GM18520 (cell line): Measurements from ENCODE around the gene NUCB1.
"Not testable (repeated sequence)": the region's sequence is repeated elsewhere in the genome, so short reads cannot be mapped to it uniquely, and the experiment has no call there.

Experiments used
- ATAC-seq: cut with Tn5 transposase; IDR thresholded peaks from one replicate; pipeline ENCODE4 v1.9.1; 2021; ENCODE audit not compliant: unreplicated experiment

NUCB1 gene

DNA sequence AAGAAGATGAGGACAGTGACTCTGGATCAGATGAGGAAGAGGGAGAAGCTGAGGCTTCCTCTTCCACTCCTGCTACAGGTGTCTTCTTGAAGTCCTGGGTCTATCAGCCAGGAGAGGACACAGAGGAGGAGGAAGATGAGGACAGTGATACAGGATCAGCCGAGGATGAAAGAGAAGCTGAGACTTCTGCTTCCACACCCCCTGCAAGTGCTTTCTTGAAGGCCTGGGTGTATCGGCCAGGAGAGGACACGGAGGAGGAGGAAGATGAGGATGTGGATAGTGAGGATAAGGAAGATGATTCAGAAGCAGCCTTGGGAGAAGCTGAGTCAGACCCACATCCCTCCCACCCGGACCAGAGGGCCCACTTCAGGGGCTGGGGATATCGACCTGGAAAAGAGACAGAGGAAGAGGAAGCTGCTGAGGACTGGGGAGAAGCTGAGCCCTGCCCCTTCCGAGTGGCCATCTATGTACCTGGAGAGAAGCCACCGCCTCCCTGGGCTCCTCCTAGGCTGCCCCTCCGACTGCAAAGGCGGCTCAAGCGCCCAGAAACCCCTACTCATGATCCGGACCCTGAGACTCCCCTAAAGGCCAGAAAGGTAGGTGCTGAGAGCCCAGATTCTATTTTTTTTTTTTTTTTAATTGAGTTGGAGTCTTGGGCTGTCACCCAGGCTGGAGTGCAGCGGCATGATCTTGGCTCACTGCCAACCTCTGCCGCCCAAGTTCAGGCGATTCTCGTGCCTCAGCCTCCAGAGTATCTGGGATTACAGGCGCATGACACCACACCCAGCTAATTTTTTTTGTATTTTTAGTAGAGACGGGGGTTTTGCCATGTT, 25.6 kb upstream of the NUCB1 start:
- ATAC-seq = no peak

DNA sequence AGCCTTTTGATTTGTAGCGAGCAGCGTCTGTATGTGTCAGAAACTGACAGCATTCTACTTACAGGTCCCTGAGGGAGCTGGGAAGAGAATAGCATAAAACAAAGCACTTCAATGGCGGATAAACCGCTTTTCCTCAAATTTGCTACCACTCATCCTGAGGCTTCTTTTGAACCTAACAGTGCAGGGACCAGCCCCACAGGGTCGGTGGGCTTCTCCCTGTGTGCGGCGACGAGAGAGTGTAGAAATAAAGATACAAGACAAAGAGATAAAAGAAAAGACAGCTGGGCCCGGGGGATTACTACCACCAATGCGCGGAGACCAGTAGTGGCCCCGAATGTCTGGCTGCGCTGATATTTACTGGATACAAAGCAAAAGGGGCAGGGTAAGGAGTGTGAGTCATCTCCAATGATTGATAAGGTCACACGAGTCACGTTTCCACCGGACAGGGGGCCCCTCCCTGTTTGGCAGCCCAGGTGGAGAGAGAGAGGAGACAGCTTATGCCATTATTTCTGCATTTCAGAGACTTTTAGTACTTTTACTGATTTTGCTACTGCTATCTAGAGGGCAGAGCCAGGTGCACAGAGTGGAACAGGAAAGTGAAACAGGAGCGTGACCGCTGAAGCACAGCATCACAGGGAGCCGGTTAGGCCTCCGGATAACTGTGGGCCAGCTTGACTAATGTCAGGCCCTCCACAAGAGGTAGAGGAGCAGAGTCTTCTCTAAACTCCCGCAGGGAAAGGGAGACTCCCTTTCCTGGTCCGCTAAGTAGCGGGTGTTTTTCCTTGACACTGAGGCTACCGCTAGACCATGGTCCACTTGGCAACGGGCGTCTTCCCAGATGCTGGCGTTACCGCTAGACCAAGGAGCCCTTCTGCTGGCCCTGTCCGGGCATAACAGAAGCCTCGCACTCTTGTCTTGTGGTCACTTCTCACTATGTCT, 23.8 kb upstream of the NUCB1 start:
- ATAC-seq = not testable (repeated sequence)

DNA sequence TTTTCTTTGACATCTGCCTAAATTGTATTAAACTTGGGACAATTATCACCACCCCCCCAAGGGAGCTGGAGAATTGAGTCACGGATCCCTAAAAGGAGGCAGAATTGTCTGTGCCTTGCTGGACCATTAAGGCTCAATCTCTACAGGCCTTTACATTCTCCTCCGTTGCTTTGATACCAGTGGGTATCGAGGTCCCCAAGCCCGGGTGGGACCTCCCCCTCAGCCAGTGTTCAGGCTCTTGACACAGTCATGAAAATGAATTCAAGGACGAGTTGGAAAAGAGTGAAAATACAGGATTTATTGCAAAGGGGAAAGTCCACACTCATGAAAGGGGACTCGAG, 22.3 kb upstream of the NUCB1 start:
- ATAC-seq = no peak

DNA sequence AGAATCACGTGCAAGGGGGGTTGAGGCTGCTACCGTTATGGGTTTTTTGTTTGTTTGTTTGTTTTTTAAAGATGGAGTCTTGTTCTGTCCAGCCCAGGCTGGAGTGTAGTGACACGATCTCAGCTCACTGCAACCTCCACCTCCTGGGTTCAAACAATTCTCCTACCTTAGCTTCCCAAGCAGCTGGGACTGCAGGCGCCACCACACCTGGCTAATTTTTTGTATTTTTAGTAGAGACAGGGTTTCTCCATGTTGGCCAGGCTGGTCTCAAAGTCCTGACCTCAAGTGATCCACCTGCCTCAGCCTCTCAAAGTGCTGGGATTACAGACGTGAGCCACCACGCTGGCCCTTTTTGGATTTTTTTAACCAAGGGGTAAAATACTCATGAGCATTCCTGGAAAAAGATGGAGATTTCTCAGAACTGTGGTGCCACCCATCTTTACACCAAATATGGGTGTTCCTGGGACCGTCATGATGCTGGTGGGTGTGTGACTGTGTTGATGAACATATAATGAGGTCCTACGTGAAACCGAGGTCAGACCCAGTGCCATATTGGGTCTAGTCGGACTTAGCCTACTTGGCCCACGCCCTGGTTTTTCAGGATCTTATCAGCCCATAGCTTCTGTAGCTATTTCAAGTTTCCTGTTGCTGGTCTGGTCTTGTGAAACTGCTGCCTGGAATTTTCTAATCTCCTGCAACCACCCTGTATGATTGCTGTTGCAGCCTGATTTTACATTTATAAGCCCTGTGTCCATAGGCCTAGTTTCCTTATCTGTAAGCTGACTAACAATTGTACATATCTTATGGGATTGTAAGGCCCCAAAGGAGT, 21.7 kb upstream of the NUCB1 start:
- no peak for ATAC-seq

DNA sequence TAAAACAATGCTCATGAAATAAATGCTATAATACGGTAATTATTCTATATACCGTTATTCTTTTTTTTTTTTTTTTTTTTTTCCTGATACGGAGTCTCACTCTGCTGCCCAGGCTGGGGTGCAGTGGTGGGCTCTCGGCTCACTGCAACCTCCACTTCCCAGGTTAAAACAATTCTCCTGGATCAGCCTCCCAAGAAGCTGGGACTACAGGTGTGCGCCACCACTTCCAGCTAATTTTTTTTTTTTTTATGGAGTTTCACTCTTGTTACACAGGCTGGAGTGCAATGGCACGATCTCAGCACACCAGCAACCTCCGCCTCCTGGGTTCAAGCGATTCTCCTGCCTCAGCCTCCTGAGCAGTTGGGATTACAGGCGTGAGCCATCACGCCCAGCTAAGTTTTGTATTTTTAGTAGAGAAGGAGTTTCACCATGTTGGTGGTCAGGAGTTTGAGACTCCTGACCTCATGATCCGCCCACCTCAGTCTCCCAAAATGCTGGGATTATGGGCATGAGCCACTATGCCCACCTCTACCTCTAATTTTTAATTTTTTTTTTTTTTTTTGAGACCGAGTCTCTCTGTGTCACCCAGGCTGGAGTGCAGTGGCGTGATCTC, 21.0 kb upstream of the NUCB1 start:
- no peak for ATAC-seq

DNA sequence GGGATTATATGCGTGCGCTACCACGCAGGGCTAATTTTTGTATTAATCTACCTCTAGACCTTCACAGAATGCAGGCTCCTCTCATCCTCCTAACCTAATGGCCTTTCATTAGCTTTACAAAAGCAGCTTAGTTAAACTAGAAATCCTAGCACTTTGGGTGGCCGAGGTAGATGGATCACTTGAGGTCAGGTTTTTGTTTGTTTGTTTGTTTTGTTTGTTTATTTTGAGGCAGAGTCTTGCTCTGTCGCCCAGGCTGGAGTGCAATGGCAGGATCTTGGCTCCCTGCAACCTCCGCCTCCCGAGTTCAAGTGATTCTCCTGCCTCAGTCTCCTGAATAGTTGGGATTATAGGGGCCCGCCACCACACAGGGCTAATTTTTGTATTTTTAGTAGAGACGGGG, 20.4 kb upstream of the NUCB1 start:
- not testable (repeated sequence) for ATAC-seq

DNA sequence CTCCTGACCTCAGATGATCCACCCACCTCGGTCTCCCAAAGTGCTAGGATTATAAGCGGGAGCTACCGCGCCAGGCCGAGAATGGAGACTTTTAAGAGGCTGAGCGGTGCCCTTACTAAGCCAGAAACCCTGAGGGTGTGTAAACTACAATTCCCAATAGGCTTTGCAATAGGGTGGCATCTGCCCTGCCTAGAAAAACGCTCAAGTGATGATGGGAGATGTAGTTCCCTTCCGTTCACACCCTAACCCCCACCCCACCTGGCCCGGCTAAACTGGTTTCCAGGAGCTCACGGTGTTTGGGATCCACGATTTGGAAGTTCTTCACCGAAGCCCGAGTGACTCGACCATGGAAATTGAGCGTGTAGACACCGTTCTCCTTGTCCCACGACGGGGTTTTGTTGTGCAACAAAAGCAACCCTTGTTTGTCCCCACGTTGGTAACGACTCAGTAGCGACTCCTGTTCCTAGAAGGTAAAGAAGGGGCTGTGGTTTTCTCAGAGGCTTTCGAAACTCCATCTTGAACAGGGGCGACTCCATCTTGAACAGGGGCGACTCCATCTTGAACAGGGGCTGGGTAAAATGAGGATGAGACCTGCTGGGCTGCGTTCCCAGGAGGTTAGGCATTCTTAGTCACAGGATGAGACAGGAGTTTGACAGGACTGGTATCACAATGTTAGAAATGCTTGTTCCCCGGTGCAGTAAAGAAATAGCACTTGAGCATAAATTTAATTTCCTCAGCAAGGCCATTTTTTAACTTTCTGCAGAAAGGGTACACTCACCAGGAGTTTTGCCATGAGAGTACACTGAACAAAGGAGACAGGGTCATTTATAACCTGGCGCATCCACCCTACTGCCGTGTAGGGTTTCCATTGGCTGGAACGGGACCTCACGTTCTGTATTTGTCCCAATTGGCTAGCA, 18.1 kb upstream of the NUCB1 start:
- ATAC-seq = no peak

DNA sequence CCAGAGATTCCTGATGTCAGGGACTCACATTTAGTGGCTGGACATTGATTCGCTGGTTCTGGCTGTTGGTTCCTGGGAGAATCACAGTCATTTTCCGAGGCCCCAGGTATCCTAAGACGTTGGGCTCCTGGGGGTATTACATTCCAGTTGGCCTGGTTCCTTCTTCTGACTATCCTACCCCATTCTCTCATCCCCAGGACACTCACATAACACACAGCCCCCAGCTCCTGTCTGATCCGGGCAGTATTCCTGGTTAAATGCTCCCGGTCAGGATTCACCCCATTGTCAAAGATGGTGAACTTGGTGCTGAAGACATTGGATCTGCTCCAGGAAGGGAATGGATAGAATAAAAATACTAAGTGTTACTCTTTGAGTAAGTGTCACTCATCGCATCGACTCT, 16.4 kb upstream of the NUCB1 start:
- no peak for ATAC-seq

DNA sequence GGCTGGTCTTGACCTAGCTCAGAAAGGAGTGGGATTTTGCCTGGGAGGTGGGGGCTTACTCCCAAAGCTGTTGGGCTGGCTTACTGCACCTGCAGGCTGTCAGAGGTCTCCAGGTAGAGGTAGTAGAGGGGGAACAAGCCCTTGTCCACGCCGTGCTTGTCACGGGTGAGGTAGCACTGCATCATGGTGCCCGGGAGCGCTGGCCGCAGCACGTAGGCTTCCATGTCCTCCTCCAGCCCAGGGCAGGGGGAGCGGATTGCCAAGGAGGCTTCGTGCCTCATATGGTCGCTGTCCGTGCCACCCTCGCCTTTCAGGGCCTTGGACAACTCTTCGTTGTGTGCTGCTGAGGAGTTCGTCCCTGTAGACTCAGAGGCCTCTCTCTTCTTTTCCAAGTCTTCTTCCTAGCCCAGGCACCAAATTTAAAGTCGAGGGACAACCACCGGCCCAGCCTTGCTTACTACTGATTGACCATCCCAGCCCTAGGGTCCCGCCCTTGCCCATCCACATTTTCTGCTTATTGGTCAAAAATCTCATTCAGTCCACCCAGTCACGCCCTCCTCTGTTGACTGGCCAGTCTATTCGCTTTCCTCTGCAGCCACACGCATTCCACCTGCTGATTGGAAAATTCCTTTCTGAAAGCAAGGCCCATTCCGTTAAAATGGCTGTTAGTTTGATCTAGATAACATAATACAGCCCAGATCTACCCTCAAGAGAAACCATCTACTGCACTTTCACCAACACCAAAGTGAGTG, 12.1 kb upstream of the NUCB1 start:
- ATAC-seq = no peak

DNA sequence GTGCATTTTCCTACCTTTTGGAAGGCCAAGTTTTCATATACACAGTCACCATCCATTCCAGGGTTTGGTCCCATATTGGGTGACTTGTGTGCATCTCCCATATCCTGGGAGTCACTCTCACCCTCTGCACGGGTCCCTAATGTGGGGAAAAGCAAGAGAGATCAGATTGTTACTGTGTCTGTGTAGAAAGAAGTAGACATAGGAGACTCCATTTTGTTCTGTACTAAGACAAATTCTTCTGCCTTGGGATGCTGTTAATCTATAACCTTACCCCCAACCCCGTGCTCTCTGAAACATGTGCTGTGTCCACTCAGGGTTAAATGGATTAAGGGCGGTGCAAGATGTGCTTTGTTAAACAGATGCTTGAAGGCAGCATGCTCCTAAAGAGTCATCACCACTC, 10.6 kb upstream of the NUCB1 start:
- ATAC-seq = not testable (repeated sequence)

DNA sequence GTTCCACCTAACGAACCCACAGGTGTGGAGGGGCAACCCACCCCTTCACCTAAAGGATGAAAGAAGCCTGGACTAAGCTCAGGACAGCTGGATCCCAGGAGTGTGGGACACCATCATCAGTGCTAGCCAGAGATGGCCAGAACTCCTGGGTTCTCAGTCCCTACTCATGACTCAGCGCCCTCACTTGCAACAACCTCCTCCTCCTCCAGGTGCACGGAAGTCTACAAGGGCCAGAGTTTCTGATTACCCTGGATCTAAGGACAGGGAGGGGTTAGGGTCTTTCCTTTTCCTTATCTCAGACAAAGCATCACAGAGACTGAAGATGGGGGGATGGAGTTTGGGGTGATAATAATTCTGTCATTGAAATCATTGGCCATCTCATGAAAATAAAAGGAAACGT, 9.6 kb upstream of the NUCB1 start:
- no peak for ATAC-seq

DNA sequence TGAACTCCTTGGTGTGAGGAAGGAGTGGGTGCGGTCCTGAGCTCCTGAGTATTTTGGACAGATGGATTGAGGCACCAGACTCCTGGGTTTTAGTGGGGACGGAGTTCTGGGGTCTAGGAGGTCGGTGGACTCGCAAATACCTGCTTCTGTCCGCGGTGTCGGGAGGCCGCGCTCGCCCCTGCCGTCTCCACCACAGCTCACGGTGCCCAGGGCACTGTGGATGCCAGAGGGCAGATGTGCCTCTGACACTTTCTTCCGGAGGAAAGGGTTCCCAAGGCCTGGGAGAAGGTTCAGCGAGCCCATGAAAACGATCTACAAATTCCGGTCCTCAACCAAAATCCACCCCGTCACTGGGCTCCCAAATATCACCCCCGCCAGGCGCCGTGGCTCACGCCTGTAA, 4.9 kb upstream of the NUCB1 start:
- ATAC-seq = no peak

DNA sequence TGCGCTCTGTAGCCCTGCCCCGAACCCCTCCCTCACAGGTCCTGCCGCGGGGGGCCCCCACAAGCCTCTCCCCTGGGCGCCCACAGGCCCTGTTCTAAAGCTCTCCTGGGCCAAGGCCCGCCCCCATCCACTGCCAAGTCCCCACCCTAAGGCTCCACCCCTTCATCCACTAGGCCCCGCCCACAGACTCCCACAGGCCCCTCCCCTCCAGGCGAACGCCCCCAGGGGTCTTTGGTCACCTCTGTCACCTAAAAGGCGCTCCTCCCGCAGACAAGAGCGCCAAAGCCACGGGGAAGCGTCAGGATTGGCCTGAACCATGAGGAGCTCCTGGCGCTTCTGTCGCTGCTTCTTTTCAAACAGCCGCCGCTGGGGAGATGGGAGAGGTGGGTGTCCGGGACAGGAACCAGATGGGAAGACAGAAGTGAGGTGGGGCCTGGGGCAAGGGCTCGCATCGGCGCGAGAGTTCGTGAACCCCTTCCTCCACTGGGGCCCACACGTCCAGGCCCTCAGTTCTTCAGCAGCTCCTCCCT, 3.9 kb upstream of the NUCB1 start:
- ATAC-seq = no peak

DNA sequence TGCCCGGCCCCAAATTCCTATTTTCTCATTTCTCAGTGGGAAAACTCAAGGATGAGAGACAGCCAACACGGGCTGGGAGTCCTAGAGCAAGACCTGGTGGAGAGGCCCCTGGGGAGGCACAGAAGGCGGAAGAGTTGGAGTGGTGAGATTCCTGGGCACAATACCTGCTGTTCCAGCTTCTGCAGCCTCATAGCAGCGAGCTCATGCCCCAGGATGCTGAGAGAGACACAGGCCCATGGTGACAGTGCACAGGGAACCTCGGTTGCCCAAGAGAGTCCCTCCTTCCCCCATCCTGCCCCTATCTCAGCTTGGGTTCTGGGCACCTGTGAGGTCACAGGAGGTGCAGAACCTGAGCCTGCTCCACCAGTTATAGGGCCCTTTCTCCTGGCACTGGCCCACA, 2.9 kb upstream of the NUCB1 start:
- no peak for ATAC-seq

DNA sequence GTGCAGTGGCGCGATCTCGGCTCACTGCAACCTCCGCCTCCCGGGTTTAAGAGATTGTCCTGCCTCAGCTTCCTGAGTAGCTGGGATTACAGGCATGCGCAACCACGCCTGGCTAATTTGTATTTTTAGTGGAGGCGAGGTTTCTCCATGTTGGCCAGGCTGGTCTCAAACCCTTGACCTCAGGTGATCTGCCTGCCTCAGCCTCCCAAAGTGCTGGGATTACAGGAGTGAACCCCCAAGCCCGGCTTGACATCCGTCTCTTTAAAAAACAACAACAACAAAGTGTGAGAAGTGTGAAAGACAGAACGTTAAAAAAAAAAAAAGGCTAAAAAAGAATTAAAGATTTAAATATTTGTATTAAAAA, 744 bp upstream of the NUCB1 start:
- not testable (repeated sequence) for ATAC-seq

DNA sequence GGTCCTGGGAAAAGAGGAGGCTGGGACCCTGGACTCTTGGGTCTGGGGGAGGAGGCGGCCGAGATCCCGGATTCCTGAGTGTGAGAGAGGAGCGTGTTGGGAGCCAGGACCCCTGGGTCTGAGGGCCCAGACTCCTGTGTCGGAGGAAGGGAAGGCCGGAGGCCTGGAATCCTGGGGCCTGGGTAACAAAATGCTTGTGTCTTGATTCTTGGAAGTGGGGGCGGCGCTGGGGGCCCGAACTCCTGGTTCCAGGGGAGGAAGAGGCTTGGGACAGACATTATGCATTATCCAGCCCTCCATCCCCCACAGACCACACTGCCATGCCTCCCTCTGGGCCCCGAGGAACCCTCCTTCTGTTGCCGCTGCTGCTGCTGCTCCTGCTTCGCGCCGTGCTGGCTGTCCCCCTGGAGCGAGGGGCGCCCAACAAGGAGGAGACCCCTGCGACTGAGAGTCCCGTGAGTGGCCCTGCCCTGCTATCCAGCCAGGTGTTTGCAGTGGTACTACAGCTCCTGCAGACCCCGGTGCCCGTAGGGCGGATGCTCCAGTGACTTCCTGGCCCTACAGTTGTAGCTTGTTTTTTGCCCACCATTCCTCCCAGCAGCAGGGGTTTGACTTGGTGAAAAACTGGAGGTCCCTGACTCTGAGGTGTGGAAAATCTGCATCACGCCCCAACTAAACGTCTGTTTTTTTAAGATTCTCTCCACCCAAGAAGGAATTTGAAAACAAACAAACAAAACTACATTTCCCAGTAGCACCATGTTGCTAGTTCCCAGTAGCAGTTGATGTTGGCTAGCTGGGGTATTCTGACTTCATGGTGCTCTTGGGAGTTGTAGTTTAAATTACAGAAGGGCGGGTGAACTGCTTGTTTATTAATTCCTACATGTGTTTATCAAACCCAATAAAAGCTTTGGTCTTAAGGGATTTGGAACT, 630 bp downstream of the NUCB1 start:
- no peak for ATAC-seq

DNA sequence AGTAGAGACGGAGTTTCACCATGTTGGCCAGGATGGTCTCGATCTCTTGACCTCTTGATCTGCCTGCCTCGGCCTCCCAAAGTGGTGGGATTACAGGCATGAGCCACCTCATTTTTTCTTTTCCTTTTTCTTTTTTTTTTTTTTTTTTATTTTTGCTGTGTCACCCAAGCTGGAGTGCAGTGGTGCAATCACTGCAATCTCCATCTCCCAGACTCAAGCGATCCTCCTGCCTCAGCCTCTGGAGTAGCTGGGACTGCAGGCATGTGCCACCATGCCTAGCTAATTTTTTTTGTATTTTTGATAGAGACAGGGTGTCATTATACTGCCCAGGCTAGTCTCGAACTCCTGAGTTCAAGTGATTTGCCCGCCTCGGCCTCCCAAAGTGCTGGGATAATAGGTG, 2.2 kb downstream of the NUCB1 start:
- not testable (repeated sequence) for ATAC-seq

DNA sequence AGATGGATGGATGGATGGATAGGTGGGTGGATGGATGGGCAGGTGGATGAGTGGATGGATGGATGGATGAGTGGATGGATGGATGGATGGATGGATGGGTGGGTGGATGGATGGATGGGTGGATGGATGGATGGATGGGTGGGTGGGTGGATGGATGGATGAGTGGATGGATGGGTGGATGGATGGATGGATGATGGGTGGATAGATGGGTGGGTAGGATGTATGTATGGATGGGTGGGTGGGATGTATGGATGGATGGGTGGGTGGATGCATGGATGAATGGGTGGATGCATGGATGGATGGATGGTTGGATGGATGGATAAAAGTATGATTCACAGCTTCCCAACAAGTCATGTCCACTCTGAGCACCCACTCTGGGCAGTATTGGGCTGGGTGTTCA, 3.7 kb downstream of the NUCB1 start:
- not testable (repeated sequence) for ATAC-seq
